AG09319 (cell line): Measurements from ENCODE around the gene ZNF367.
"Not testable (repeated sequence)": the region's sequence is repeated elsewhere in the genome, so short reads cannot be mapped to it uniquely, and the experiment has no call there.

Experiments
- DNase-seq: peaks from one replicate; pipeline ENCODE4 v3.0.0-alpha.2; 2010; ENCODE audit warnings: low read depth; ENCODE audit errors: extremely low read depth
- TF ChIP-seq, protein P1 (sequence below): IDR thresholded peaks from 2 replicates; pipeline ENCODE4 v1.5.1; 2011; ENCODE audit warnings: low read depth, mild to moderate bottlenecking, inconsistent platforms, low read length, moderate library complexity

The ZNF367 gene

GRCh38 chr9:96367943-96368342, 50.2 kb downstream of the ZNF367 start:
- TF ChIP-seq, protein P1, sequence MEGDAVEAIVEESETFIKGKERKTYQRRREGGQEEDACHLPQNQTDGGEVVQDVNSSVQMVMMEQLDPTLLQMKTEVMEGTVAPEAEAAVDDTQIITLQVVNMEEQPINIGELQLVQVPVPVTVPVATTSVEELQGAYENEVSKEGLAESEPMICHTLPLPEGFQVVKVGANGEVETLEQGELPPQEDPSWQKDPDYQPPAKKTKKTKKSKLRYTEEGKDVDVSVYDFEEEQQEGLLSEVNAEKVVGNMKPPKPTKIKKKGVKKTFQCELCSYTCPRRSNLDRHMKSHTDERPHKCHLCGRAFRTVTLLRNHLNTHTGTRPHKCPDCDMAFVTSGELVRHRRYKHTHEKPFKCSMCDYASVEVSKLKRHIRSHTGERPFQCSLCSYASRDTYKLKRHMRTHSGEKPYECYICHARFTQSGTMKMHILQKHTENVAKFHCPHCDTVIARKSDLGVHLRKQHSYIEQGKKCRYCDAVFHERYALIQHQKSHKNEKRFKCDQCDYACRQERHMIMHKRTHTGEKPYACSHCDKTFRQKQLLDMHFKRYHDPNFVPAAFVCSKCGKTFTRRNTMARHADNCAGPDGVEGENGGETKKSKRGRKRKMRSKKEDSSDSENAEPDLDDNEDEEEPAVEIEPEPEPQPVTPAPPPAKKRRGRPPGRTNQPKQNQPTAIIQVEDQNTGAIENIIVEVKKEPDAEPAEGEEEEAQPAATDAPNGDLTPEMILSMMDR: no peak
- no peak for DNase-seq

GRCh38 chr9:96363175-96363967, 54.8 kb downstream of the ZNF367 start:
- no peak for DNase-seq
- TF ChIP-seq, protein P1: no peak

DNA sequence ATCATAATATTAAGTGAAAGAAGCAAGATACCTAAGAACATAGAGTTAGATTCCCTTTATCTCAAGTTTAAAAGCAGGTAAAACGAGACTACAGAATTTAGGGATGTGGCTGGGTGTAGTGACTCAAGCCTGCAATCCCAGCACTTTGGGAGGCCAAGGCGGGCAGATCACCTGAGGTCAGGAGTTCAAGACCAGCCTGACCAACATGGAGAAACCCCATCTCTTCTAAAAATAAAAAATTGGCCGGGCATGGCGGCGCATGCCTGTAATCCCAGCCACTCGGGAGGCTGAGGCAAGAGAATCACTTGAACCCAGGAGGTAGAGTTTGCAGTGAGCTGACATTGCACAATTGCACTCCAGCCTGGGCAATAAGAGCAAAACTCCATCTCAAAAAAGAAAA, 56.1 kb downstream of the ZNF367 start:
- not testable (repeated sequence) for DNase-seq

GRCh38 chr9:96361668-96362067, 56.5 kb downstream of the ZNF367 start:
- TF ChIP-seq, protein P1: no peak
- DNase-seq: no peak

DNA sequence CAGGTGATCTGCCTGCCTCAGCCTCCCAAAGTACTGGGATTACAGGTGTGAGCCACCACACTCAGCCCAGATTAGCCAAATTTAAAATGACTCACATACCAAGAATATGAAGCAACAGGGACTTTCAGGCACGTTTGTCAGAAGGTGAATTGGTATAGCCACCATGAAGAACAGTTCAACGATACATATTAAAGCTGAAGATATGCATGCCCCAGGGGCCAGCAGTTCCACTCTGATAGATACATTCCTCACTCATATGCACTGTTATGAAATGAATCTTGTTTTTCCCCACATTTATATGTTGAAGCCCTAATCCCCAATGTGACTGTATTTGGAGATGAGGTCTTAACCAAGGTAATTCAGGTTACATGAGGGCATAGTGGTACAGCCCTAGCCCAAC, 57.2 kb downstream of the ZNF367 start:
- no peak for DNase-seq
- TF ChIP-seq, protein P1: no peak

DNA sequence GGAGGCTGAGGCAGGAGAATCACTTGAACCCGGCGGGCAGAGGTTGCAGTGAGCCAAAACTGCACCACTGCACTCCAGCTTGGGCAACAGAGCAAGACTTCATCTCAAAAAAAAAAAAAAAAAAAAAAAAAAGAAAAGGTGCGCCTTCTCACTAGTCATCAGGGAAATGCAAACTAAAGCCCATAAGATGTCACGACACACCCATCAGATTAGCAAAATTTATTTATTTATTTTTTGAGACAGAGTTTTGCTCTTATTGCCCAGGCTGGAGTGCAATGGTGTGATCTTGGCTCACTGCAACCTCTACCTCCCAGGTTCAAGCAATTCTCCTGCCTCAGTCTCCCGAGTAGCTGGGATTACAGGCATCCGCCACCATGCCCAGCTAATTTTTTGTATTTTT, 57.6 kb downstream of the ZNF367 start:
- DNase-seq: not testable (repeated sequence)

DNA sequence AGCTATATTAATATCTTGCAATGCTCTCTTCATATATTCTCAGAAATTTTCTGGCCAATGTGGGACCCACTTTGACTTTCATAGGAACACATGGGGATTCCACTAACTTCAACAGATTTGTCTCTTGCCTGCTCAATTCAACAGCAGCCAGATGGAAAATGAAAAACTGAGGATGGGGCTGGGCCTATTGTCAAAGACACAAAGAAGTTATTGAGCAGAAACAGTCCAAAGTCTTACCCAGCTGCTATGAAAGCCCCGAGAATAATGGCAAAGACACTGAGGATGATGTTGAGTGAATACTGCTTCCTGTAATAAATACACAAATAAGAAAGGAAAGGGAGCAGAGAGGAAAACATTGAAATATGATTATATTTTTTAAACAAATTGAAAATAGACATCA, 67.3 kb downstream of the ZNF367 start:
- no peak for DNase-seq
- TF ChIP-seq, protein P1: no peak

- TF ChIP-seq, protein P1: no peak
- DNase-seq: no peak
Measured at GRCh38 chr9:96348261-96348660, 69.9 kb downstream of the ZNF367 start.
